ENCODE measurements around the gene MYEOV.

MYEOV gene

GRCh38 chr11:69339041-69339733 is 45.2 kb downstream of the MYEOV start:
- no peak for TF ChIP-seq ZNF274 (IDR thresholded peaks at IDR 0.05; ENCODE audit: low read depth, low read length)
- no peak for TF ChIP-seq YY1 (IDR thresholded peaks at IDR 0.05; ENCODE audit: insufficient read depth, insufficient read length)
- no peak for TF ChIP-seq SUZ12 (IDR thresholded peaks at IDR 0.05; ENCODE audit: extremely low read depth, insufficient read depth, insufficient read length)
- Histone ChIP-seq H3K27me3 (ENCODE audit: insufficient read depth, insufficient read length) (no peaks in the 10 kb centered on the region), H3K4me3 (ENCODE audit: insufficient read length, low read depth) (no peak overlapping the region), H3K9ac (ENCODE audit: insufficient read length, low read depth) (no peak overlapping the region), H3K4me1 (ENCODE audit: insufficient read depth, insufficient read length) (peaks cover 8% of the 10 kb centered on the region), H3K9me3 (ENCODE audit: insufficient read depth, low read length) (no peaks in the 10 kb centered on the region; the same call in 1 of the 2 replicates), H3K36me3 (ENCODE audit: insufficient read depth, insufficient read length, low read length) (no peaks in the 10 kb centered on the region)
- no peak for DNase-seq (ENCODE audit: low read depth, low spot score)

- TF ChIP-seq SUZ12 (IDR thresholded peaks at IDR 0.05; ENCODE audit: extremely low read depth, insufficient read depth, insufficient read length): no peak
- TF ChIP-seq ZNF274 (IDR thresholded peaks at IDR 0.05; ENCODE audit: low read depth, low read length): no peak
- no peak for TF ChIP-seq YY1 (IDR thresholded peaks at IDR 0.05; ENCODE audit: insufficient read depth, insufficient read length)
- Histone ChIP-seq H3K9ac (ENCODE audit: insufficient read length, low read depth) (no peak overlapping the region), H3K27me3 (ENCODE audit: insufficient read depth, insufficient read length) (no peaks in the 10 kb centered on the region), H3K4me1 (ENCODE audit: insufficient read depth, insufficient read length) (peaks cover 4% of the 10 kb centered on the region), H3K4me3 (ENCODE audit: insufficient read length, low read depth) (no peak overlapping the region), H3K36me3 (ENCODE audit: insufficient read depth, insufficient read length, low read length) (no peaks in the 10 kb centered on the region), H3K9me3 (ENCODE audit: insufficient read depth, low read length) (no peaks in the 10 kb centered on the region; the same call in 1 of the 2 replicates)
- DNase-seq (ENCODE audit: low read depth, low spot score): no peak
Measured at GRCh38 chr11:69339983-69340565, 46.1 kb downstream of the MYEOV start.

- DNase-seq (ENCODE audit: low read depth, low spot score): no peak
- Histone ChIP-seq H3K4me1 (ENCODE audit: insufficient read depth, insufficient read length) (peaks cover 3% of the 10 kb centered on the region), H3K36me3 (ENCODE audit: insufficient read depth, insufficient read length, low read length) (no peaks in the 10 kb centered on the region), H3K27me3 (ENCODE audit: insufficient read depth, insufficient read length) (no peaks in the 10 kb centered on the region), H3K4me3 (ENCODE audit: insufficient read length, low read depth) (no peak overlapping the region), H3K9ac (ENCODE audit: insufficient read length, low read depth) (no peak overlapping the region), H3K9me3 (ENCODE audit: insufficient read depth, low read length) (peaks cover under 1% of the 10 kb centered on the region)
- TF ChIP-seq ZNF274 (IDR thresholded peaks at IDR 0.05; ENCODE audit: low read depth, low read length): no peak
- TF ChIP-seq YY1 (IDR thresholded peaks at IDR 0.05; ENCODE audit: insufficient read depth, insufficient read length): no peak
- TF ChIP-seq SUZ12 (IDR thresholded peaks at IDR 0.05; ENCODE audit: extremely low read depth, insufficient read depth, insufficient read length): no peak
Measured at GRCh38 chr11:69342588-69343330, 48.8 kb downstream of the MYEOV start.

GRCh38 chr11:69343401-69344321 is 49.7 kb downstream of the MYEOV start:
- no peak for TF ChIP-seq ZNF274 (IDR thresholded peaks at IDR 0.05; ENCODE audit: low read depth, low read length)
- no peak for TF ChIP-seq YY1 (IDR thresholded peaks at IDR 0.05; ENCODE audit: insufficient read depth, insufficient read length)
- TF ChIP-seq SUZ12 (IDR thresholded peaks at IDR 0.05; ENCODE audit: extremely low read depth, insufficient read depth, insufficient read length): no peak
- H3K9ac ChIP-seq (ENCODE audit: insufficient read length, low read depth): no peak overlapping the region
- H3K36me3 ChIP-seq (ENCODE audit: insufficient read depth, insufficient read length, low read length): no peaks in the 10 kb centered on the region
- H3K4me3 ChIP-seq (ENCODE audit: insufficient read length, low read depth): no peak overlapping the region
- peaks cover 3% of the 10 kb centered on the region for H3K4me1 ChIP-seq (ENCODE audit: insufficient read depth, insufficient read length)
- H3K9me3 ChIP-seq (ENCODE audit: insufficient read depth, low read length): peaks cover 9% of the 10 kb centered on the region
- no peak for DNase-seq (ENCODE audit: low read depth, low spot score)
- no peaks in the 10 kb centered on the region for H3K27me3 ChIP-seq (ENCODE audit: insufficient read depth, insufficient read length)

GRCh38 chr11:69344570-69345145 is 50.7 kb downstream of the MYEOV start:
- H3K9ac ChIP-seq (ENCODE audit: insufficient read length, low read depth): no peak overlapping the region

More at GRCh38 chr11:69344570-69345145, 50.7 kb downstream of the MYEOV start:
- DNase-seq (ENCODE audit: low read depth, low spot score): no peak
- peaks cover 15% of the 10 kb centered on the region for H3K9me3 ChIP-seq (ENCODE audit: insufficient read depth, low read length)
- no peaks in the 10 kb centered on the region for H3K27me3 ChIP-seq (ENCODE audit: insufficient read depth, insufficient read length)
- H3K36me3 ChIP-seq (ENCODE audit: insufficient read depth, insufficient read length, low read length): no peaks in the 10 kb centered on the region
- H3K4me1 ChIP-seq (ENCODE audit: insufficient read depth, insufficient read length): peaks cover 3% of the 10 kb centered on the region
- H3K4me3 ChIP-seq (ENCODE audit: insufficient read length, low read depth): no peak overlapping the region
- no peak for TF ChIP-seq ZNF274 (IDR thresholded peaks at IDR 0.05; ENCODE audit: low read depth, low read length)
- TF ChIP-seq SUZ12 (IDR thresholded peaks at IDR 0.05; ENCODE audit: extremely low read depth, insufficient read depth, insufficient read length): no peak
- no peak for TF ChIP-seq YY1 (IDR thresholded peaks at IDR 0.05; ENCODE audit: insufficient read depth, insufficient read length)
